Ovary (tissue), 9 donors: Measurements from ENCODE around the gene PRKAG3. TPM values are rescaled to one million over a fixed set of nuclear protein-coding genes. Genes with fewer than 3 reads are reported as not detected.

Experiments used
- DNase-seq, 5 donors: peaks; one replicate each; pipeline ENCODE4 v3.0.0-alpha.2; 2019 to 2020
- H3K27ac ChIP-seq, 2 donors: fragments of 200-600 bp; one replicate each; pipeline versions ENCODE4 v1.5.1 to v1.8.0; 2019 to 2022
- H3K27me3 ChIP-seq: fragments of 200-600 bp; one replicate; pipeline ENCODE4 v1.8.0; 2022
- H3K36me3 ChIP-seq: fragments of 200-600 bp; sonication (generic); one replicate; pipeline ENCODE4 v1.5.1; 2019
- H3K4me1 ChIP-seq: one replicate; pipeline ENCODE4 v1.8.1; 2013; ENCODE audit warnings: mild to moderate bottlenecking, moderate library complexity; ENCODE audit not compliant: insufficient read depth
- H3K4me3 ChIP-seq: fragments of 200-600 bp; sonication (generic); one replicate; pipeline ENCODE4 v1.5.1; 2017
- H3K9me3 ChIP-seq, 2 donors: fragments of 200-600 bp in 1 of 2; sonication (generic) in 1 of 2; one replicate each; pipeline versions ENCODE4 v1.5.1 to v1.8.1; 2013 to 2019; ENCODE audit warnings: mild to moderate bottlenecking in 1 of 2, moderate library complexity in 1 of 2
- CTCF ChIP-seq, 3 donors: fragments of 450-650 bp in 2 of 3; fragments of 200-600 bp in 1 of 3; IDR thresholded peaks; one replicate each; pipeline versions ENCODE4 v1.5.1 to v1.8.0; 2016 to 2022; ENCODE audit warnings: antibody characterized with exemption in 3 of 3, mild to moderate bottlenecking in 1 of 3
- EP300 ChIP-seq: sonication (generic); formaldehyde crosslinking; IDR thresholded peaks from one replicate; pipeline ENCODE4 v1.6.1; 2017; ENCODE audit warnings: antibody characterized with exemption
- POLR2A ChIP-seq: fragments of 450-650 bp; IDR thresholded peaks from one replicate; pipeline ENCODE4 v1.6.1; 2017; ENCODE audit warnings: antibody characterized with exemption, mild to moderate bottlenecking, moderate library complexity
- WGBS, 3 donors: extraction: QIAGEN DNeasy Blood & Tissue Kit in 1 of 3; methylation state at CpG; one replicate each; pipeline versions ENCODE4 v1.1.5 to v1.1.7; 2013 to 2017; 5-methylcytosine and 5-hydroxymethylcytosine counted together
- intact Hi-C, 4 donors: fragments of 100-400 bp; cut with DNase I; formaldehyde crosslinking; loops; one replicate each; pipeline versions ENCODE4 v1.11.0 to v1.15.1; 2022 to 2023
- polyA plus RNA-seq, 2 donors: library from polyadenylated mRNA; stranded (reverse); fragments of 200-250 nt in 1 of 2; fragments of 350-450 nt in 1 of 2; fragmentation: Illumina TruSeq in 1 of 2; extraction: RNeasy Lipid Tissue Mini Kit (QIAGEN cat#74804) in 1 of 2; gene quantifications; one replicate each; pipeline ENCODE4 v1.2.3, GENCODE V29; 2013 to 2014
- total RNA-seq, 7 donors: library from RNA; depleted of rRNA in 2 of 7; stranded (reverse); fragments of >200 nt in 2 of 7; fragmentation: NEBNext Ultra II Directional in 3 of 7; extraction: Animal tissue kit (Norgen Biotek cat#: 25700) in 3 of 7; gene quantifications; one replicate each; pipeline versions ENCODE4 v1.1.0 to v1.2.4, GENCODE V29; 2016 to 2023
- donor health status: DM: no; HTN: no; CAD: no; lungs with moderate emphysema.
- donor health status: DM: no; HTN: no; CAD: no.
- donor health status: Bipolar disorder and iron deficiency.
- donor health status: DM: yes; HTN: yes; CAD: no.
- donor health status: DM: no; HTN: no; CAD: no.
- donor health status: DM: yes; HTN: yes; CAD: no.

PRKAG3 gene
- total and polyA plus RNA-seq, 9 donors, result 0.11 to 0.32 TPM; not detected in 7

- intact Hi-C loops, result no loop called here
- H3K4me1 ChIP-seq, result peaks cover 9% of the 10 kb centered on the region
- TF ChIP-seq POLR2A, result no peak
- TF ChIP-seq CTCF (IDR thresholded peaks at IDR 0.05), result no peak
- no peak for TF ChIP-seq EP300
- no peak overlapping the region for H3K4me3 ChIP-seq
- peak in 1 of 5 donors; percentile 11 for DNase-seq
- no peak overlapping the region for H3K27ac ChIP-seq
- WGBS, 3 donors, result 84 to 88% (median 85%) methylated on average over 6 of the region's 6 CpGs
- no peaks in the 10 kb centered on the region for H3K36me3 ChIP-seq
- no peaks in the 10 kb centered on the region for H3K9me3 ChIP-seq
- H3K27me3 ChIP-seq, result no peaks in the 10 kb centered on the region
Measured at GRCh38 chr2:218865999-218866398, 34.4 kb upstream of the PRKAG3 start.

GRCh38 chr2:218865396-218865795 is 33.8 kb upstream of the PRKAG3 start:
- intact Hi-C loops, result no loop called here
- Histone ChIP-seq H3K9me3 (no peaks in the 10 kb centered on the region), H3K27me3 (no peaks in the 10 kb centered on the region), H3K36me3 (no peaks in the 10 kb centered on the region), H3K4me3 (no peak overlapping the region), H3K27ac (no peak overlapping the region), H3K4me1 (peaks cover 11% of the 10 kb centered on the region)
- 88 to 91% (median 90%) methylated on average over 4 of the region's 4 CpGs for WGBS, 3 donors
- no peak for TF ChIP-seq EP300
- TF ChIP-seq CTCF (IDR thresholded peaks at IDR 0.05), result no peak
- TF ChIP-seq POLR2A, result no peak
- DNase-seq, result peak in 1 of 5 donors; percentile 13

GRCh38 chr2:218863021-218863520 is 31.5 kb upstream of the PRKAG3 start:
- H3K27me3 ChIP-seq, result no peaks in the 10 kb centered on the region
- DNase-seq, result peak in 2 of 5 donors; percentile 6 to 12

GRCh38 chr2:218861645-218862318 is 30.2 kb upstream of the PRKAG3 start:
- TF ChIP-seq EP300 (no peak), CTCF (IDR thresholded peaks at IDR 0.05) (no peak), POLR2A (no peak)
- no peaks in the 10 kb centered on the region for H3K9me3 ChIP-seq
- no peaks in the 10 kb centered on the region for H3K36me3 ChIP-seq
- H3K27me3 ChIP-seq, result no peaks in the 10 kb centered on the region
- DNase-seq, result peak in 2 of 5 donors; percentile 22 to 27
- H3K4me3 ChIP-seq, result no peak overlapping the region
- intact Hi-C loops, result no loop called here
- peaks cover 5% of the 10 kb centered on the region for H3K4me1 ChIP-seq
- WGBS, 3 donors, result 77 to 80% (median 80%) methylated on average over 7 of the region's 7 CpGs
- no peak overlapping the region for H3K27ac ChIP-seq

More at GRCh38 chr2:218863021-218863520, 31.5 kb upstream of the PRKAG3 start:
- Histone ChIP-seq H3K36me3 (no peaks in the 10 kb centered on the region), H3K4me3 (no peak overlapping the region), H3K9me3 (no peaks in the 10 kb centered on the region), H3K4me1 (peaks cover 11% of the 10 kb centered on the region), H3K27ac (no peak overlapping the region)
- no peak for TF ChIP-seq CTCF (IDR thresholded peaks at IDR 0.05)
- WGBS, 3 donors, result 60 to 66% (median 61%) methylated on average over 3 of the region's 3 CpGs
- intact Hi-C loops, result no loop called here
